Keratinocyte (primary cell): ENCODE results near the gene RPL28. TPM values are rescaled to one million over a fixed set of nuclear protein-coding genes. Genes with fewer than 3 reads are reported as not detected.

ENCODE experiments used
- DNase-seq: peaks from one replicate; pipeline ENCODE4 v3.0.0-alpha.2; 2011; ENCODE audit warnings: low read depth, missing footprints, low spot score
- FAIRE-seq: peaks from 2 replicates; lab custom pipeline; 2011; peaks lifted over from hg19 to GRCh38; lab: Jason Lieb, UNC
- H2AFZ ChIP-seq: 2 replicates; pipeline ENCODE4 v1.6.0; 2012; ENCODE audit warnings: low read length, control low read depth, inconsistent platforms; ENCODE audit not compliant: control insufficient read depth
- H3K27ac ChIP-seq: 2 replicates; pipeline ENCODE4 v1.5.1; 2011; ENCODE audit warnings: low read length; ENCODE audit not compliant: control insufficient read depth, insufficient read depth
- H3K27me3 ChIP-seq: 3 replicates; pipeline ENCODE4 v1.6.0; 2011; ENCODE audit warnings: low read length; ENCODE audit not compliant: control insufficient read depth, insufficient read depth; ENCODE audit errors: extremely low read depth
- H3K36me3 ChIP-seq, 2 experiments: 2 replicates in 1 of 2; 3 replicates in 1 of 2; pipeline ENCODE4 v1.5.1; 2011; ENCODE audit warnings: low read length in 2 of 2, mild to moderate bottlenecking in 1 of 2; ENCODE audit not compliant: control insufficient read depth in 2 of 2, insufficient read depth in 2 of 2; ENCODE audit errors: extremely low read depth in 1 of 2
- H3K4me1 ChIP-seq: 3 replicates; pipeline ENCODE4 v1.5.1; 2011; ENCODE audit warnings: low read length; ENCODE audit not compliant: control insufficient read depth, insufficient read depth; ENCODE audit errors: extremely low read depth
- H3K4me2 ChIP-seq: 3 replicates; pipeline ENCODE4 v1.6.0; 2011; ENCODE audit warnings: low read depth, low read length; ENCODE audit not compliant: control insufficient read depth, insufficient read depth; ENCODE audit errors: extremely low read depth
- H3K4me3 ChIP-seq, 3 experiments: fragments of 200-600 bp in 1 of 3; sonication (generic) in 1 of 3; 2 replicates in 2 of 3; 3 replicates in 1 of 3; pipeline ENCODE4 v1.5.1; 2011 to 2016; ENCODE audit warnings: low read length in 3 of 3, mild to moderate bottlenecking in 3 of 3, control low read depth in 2 of 3, inconsistent platforms in 1 of 3, low read depth in 1 of 3, mixed read lengths in 1 of 3, mixed run types in 1 of 3, moderate library complexity in 1 of 3; ENCODE audit not compliant: control insufficient read depth in 2 of 3, insufficient read depth in 2 of 3; ENCODE audit errors: extremely low read depth in 1 of 3
- H3K79me2 ChIP-seq: 2 replicates; pipeline ENCODE4 v1.6.0; 2012; ENCODE audit warnings: low read length; ENCODE audit not compliant: control insufficient read depth, insufficient read depth
- H3K9ac ChIP-seq: 3 replicates; pipeline ENCODE4 v1.6.0; 2011; ENCODE audit warnings: low read length; ENCODE audit not compliant: control insufficient read depth, insufficient read depth; ENCODE audit errors: extremely low read depth
- H3K9me1 ChIP-seq: 3 replicates; pipeline ENCODE4 v1.6.0; 2011; ENCODE audit warnings: low read length; ENCODE audit not compliant: control insufficient read depth, insufficient read depth; ENCODE audit errors: extremely low read depth
- H3K9me3 ChIP-seq: 2 replicates; pipeline ENCODE4 v1.5.1; 2012; ENCODE audit warnings: low read depth, low read length; ENCODE audit not compliant: control insufficient read depth
- H4K20me1 ChIP-seq: 3 replicates; pipeline ENCODE4 v1.6.0; 2011; ENCODE audit warnings: low read length; ENCODE audit not compliant: control insufficient read depth, insufficient read depth; ENCODE audit errors: extremely low read depth
- EZH2 ChIP-seq: IDR thresholded peaks from one replicate; pipeline ENCODE4 v1.6.1; 2012; ENCODE audit warnings: inconsistent platforms, mild to moderate bottlenecking, low read length, moderate library complexity
- dilution Hi-C: fragments of 300-500 bp; cut with MboI; formaldehyde crosslinking; loops from one replicate; pipeline ENCODE4 v1.7.0; 2020; ENCODE audit warnings: low sequenced_read_pairs; ENCODE audit not compliant: extremely low pct_ligation_motif_present
- polyA plus RNA-seq, 5 experiments: library from polyadenylated mRNA; depleted of rRNA in 3 of 5; stranded (reverse) in 3 of 5; stranded (forward) in 1 of 5; unstranded in 1 of 5; fragments of >200 nt; gene quantifications; 1 replicate in 1 of 5; 2 replicates in 3 of 5; 3 replicates in 1 of 5; pipeline versions ENCODE4 v1.2.1 to v1.2.3, GENCODE V29; 2011 to 2012; ENCODE audit warnings: missing spikeins in 2 of 5, low read depth in 1 of 5, low replicate concordance in 1 of 5
- TF ChIP-seq, protein P1 (sequence below), 3 experiments: IDR thresholded peaks in 1 of 3; conservative IDR thresholded peaks in 1 of 3; optimal IDR thresholded peaks in 1 of 3; 2 replicates in 2 of 3; 3 replicates in 1 of 3; pipeline versions ENCODE3 to v1.5.1; 2011; ENCODE audit warnings: low read length in 3 of 3, mild to moderate bottlenecking in 3 of 3, moderate library complexity in 2 of 3, control low read depth in 1 of 3, inconsistent platforms in 1 of 3; ENCODE audit not compliant: insufficient read depth in 2 of 3; ENCODE audit errors: extremely low read depth in 1 of 3

The RPL28 gene
- polyA plus RNA-seq, 1 donor (not counting 4 experiments of a cell fraction or from before 2014, with no cell fraction given): 282 TPM

DNA sequence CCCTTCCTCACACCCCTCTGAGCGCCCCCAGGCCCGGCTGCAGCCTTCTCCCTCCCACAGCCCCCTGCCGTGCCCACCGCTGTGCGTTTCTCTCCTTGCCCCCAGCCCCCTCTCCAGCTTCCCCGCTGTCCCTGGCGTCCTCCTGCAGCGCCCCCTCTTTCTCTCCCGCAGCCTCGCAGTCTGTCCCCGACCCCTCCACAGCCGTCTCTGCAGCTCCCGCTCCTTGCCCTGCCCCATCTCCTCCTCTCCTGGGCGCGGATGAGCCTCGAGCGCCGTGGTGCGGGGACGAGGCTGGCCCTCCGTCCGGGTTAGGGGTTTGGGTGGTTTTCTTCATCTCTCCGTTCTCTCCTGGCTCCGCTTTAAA, 45.0 kb upstream of the RPL28 start:
- no peak for DNase-seq

DNA sequence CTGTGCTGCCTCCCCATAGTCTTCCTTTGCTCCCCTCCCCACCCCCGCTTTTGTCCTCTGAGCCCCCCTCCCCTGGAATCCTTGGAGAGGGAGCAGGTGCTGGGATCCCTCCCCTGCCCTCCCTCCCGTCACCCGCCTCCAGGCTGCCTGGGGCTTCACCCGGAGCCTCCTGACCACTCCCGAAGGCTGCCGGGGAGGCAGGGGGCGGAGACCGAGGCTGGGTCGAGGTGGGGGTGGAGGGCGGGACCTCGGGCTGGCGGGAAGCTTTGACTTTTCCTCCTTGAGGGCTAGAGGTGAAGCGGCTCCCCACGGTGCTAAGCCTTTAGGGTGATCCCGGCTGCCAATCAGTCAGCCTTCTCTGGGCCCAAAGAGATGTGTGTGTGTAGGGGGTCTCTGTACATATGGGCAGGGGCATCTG, 44.6 kb upstream of the RPL28 start:
- H3K9me3 ChIP-seq: no peaks in the 10 kb centered on the region
- H3K9me1 ChIP-seq: no peaks in the 10 kb centered on the region
- no peaks in the 10 kb centered on the region for H3K27me3 ChIP-seq
- H3K36me3 ChIP-seq: peaks cover 0 to 10% of the 10 kb centered on the region in 2 experiments
- TF ChIP-seq, protein P1, sequence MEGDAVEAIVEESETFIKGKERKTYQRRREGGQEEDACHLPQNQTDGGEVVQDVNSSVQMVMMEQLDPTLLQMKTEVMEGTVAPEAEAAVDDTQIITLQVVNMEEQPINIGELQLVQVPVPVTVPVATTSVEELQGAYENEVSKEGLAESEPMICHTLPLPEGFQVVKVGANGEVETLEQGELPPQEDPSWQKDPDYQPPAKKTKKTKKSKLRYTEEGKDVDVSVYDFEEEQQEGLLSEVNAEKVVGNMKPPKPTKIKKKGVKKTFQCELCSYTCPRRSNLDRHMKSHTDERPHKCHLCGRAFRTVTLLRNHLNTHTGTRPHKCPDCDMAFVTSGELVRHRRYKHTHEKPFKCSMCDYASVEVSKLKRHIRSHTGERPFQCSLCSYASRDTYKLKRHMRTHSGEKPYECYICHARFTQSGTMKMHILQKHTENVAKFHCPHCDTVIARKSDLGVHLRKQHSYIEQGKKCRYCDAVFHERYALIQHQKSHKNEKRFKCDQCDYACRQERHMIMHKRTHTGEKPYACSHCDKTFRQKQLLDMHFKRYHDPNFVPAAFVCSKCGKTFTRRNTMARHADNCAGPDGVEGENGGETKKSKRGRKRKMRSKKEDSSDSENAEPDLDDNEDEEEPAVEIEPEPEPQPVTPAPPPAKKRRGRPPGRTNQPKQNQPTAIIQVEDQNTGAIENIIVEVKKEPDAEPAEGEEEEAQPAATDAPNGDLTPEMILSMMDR (optimal IDR thresholded peaks at IDR 0.05 in 1 of 3, IDR thresholded peaks at IDR 0.05 in 1 of 3, conservative IDR thresholded peaks at IDR 0.05 in 1 of 3; ENCODE audit: extremely low read depth in 1 of 3, insufficient read depth in 2 of 3, low read length in 3 of 3): no peak
- TF ChIP-seq EZH2: no peak
- peak overlapping the region; percentile 64 to 83 (median 78) for H3K4me3 ChIP-seq
- peaks cover 28% of the 10 kb centered on the region for H3K4me1 ChIP-seq
- H3K79me2 ChIP-seq: peaks cover 5% of the 10 kb centered on the region
- peak overlapping the region; percentile 96 for H3K4me2 ChIP-seq
- no peak overlapping the region for H2AFZ ChIP-seq
- dilution Hi-C loops: no loop called here
- H3K27ac ChIP-seq: peak overlapping the region; percentile 26
- DNase-seq (no peak), FAIRE-seq (no peak)
- H4K20me1 ChIP-seq: no peaks in the 10 kb centered on the region
- peak overlapping the region; percentile 93 for H3K9ac ChIP-seq

More for the DNA sequence above, 45.0 kb upstream of the RPL28 start:
- H3K79me2 ChIP-seq: peaks cover 5% of the 10 kb centered on the region
- no peaks in the 10 kb centered on the region for H3K9me1 ChIP-seq
- peaks cover 0 to 10% of the 10 kb centered on the region in 2 experiments for H3K36me3 ChIP-seq
- no peak overlapping the region for H2AFZ ChIP-seq
- H3K27me3 ChIP-seq: no peaks in the 10 kb centered on the region
- H3K9me3 ChIP-seq: no peaks in the 10 kb centered on the region
- H3K27ac ChIP-seq: peak overlapping the region; percentile 90
- TF ChIP-seq EZH2: no peak
- TF ChIP-seq, protein P1 (optimal IDR thresholded peaks at IDR 0.05 in 1 of 3, IDR thresholded peaks at IDR 0.05 in 1 of 3, conservative IDR thresholded peaks at IDR 0.05 in 1 of 3; ENCODE audit: extremely low read depth in 1 of 3, insufficient read depth in 2 of 3, low read length in 3 of 3): peak in 2 of 3 experiments; percentile 31 to 36
- H3K4me1 ChIP-seq: peaks cover 31% of the 10 kb centered on the region
- peak overlapping the region; percentile 64 to 83 (median 78) for H3K4me3 ChIP-seq
- FAIRE-seq: no peak
- H4K20me1 ChIP-seq: no peaks in the 10 kb centered on the region
- dilution Hi-C loops: no loop called here
- peak overlapping the region; percentile 96 for H3K4me2 ChIP-seq
- peak overlapping the region; percentile 93 for H3K9ac ChIP-seq
